IPS-20b (cell line): ENCODE data around the gene OR8K1.

Source experiments
- H3K27ac ChIP-seq: one replicate; pipeline ENCODE4 v1.5.1; 2013; ENCODE audit warnings: low read length
- H3K27me3 ChIP-seq: 2 replicates; pipeline ENCODE4 v1.6.1; 2013; ENCODE audit warnings: mild to moderate bottlenecking, low read length, inconsistent platforms; ENCODE audit not compliant: insufficient read depth
- H3K36me3 ChIP-seq: 2 replicates; pipeline ENCODE4 v1.6.1; 2013; ENCODE audit warnings: low read depth, mild to moderate bottlenecking, inconsistent platforms, low read length, moderate library complexity; ENCODE audit not compliant: insufficient read depth
- H3K4me1 ChIP-seq: 2 replicates; pipeline ENCODE4 v1.6.1; 2013; ENCODE audit warnings: mild to moderate bottlenecking, control low read depth, inconsistent platforms, low read length, moderate library complexity; ENCODE audit not compliant: insufficient read depth
- H3K4me3 ChIP-seq: 2 replicates; pipeline ENCODE4 v1.5.1; 2013; ENCODE audit warnings: mild to moderate bottlenecking, low read length, inconsistent platforms
- H3K9ac ChIP-seq: 2 replicates; pipeline ENCODE4 v1.6.1; 2013; ENCODE audit warnings: low read depth, mild to moderate bottlenecking, inconsistent platforms, low read length, moderate library complexity
- H3K9me3 ChIP-seq: 2 replicates; pipeline ENCODE4 v1.6.1; 2013; ENCODE audit warnings: mild to moderate bottlenecking, low read depth, low read length, inconsistent platforms; ENCODE audit not compliant: insufficient read depth

The OR8K1 gene

DNA sequence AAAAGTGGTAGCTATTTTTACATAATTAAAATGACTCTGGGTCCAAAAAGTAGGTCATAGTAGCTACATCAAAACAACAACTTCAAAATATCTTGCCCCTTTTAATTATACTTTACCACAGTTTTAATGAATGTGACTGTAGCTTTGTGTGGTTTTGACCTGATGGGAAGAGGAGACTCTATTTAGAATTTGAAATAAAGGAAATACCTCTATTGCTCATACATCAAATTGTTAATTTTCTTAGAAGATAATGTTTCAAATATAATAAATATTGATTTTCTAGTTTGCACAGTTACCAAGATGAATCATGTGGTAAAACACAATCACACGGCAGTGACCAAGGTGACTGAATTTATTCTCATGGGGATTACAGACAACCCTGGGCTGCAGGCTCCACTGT lies at the start of gene OR8K1:
Gene OR8K1, plus strand, starts transcription at position 301 of the 400 bp plus-strand sequence. Its CDS starts 0 bp downstream, at position 301.
- H3K9me3 ChIP-seq, result no peaks in the 10 kb centered on the region
- no peak within 1 kb of the TSS for H3K4me3 ChIP-seq
- H3K9ac ChIP-seq, result no peak within 1 kb of the TSS
- H3K27ac ChIP-seq, result no peak within 1 kb of the TSS
- H3K36me3 ChIP-seq, result no peaks in the 10 kb centered on the region
- no peaks in the 10 kb centered on the region for H3K27me3 ChIP-seq
- H3K4me1 ChIP-seq, result no peaks in the 10 kb centered on the region

GRCh38 chr11:56296898-56297297 lies 48.9 kb upstream of the OR8K1 start:
- Histone ChIP-seq H3K27me3 (no peaks in the 10 kb centered on the region), H3K9me3 (no peaks in the 10 kb centered on the region), H3K36me3 (no peaks in the 10 kb centered on the region), H3K9ac (no peak overlapping the region), H3K4me1 (no peaks in the 10 kb centered on the region), H3K4me3 (no peak overlapping the region), H3K27ac (no peak overlapping the region)

DNA sequence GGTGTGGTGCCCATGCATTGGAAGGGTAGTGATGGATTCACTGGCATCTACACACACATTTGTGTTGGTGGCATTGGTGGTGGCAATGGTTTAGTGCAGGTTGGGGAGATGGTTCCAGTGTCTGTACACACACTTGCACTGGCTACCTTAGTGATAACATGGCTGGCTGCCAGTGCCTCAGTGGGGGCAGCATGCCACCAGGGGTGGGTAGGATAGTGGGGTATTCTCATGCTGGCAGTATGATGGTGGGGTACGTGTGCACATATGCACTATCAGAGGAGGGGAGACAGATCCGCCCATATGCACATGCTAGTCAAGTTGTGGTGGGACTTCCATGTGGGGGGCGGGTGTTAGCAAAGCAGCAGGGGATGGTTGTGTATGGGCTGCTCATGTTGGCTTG lies 38.0 kb upstream of the OR8K1 start:
- H3K4me1 ChIP-seq, result no peaks in the 10 kb centered on the region
- H3K27ac ChIP-seq, result no peak overlapping the region
- H3K9ac ChIP-seq, result no peak overlapping the region
- H3K4me3 ChIP-seq, result no peak overlapping the region
- no peaks in the 10 kb centered on the region for H3K27me3 ChIP-seq
- 0 out of 2 replicates have a peak, but pooled peaks cover 3% of the 10 kb centered on the region for H3K9me3 ChIP-seq
- H3K36me3 ChIP-seq, result no peaks in the 10 kb centered on the region

DNA sequence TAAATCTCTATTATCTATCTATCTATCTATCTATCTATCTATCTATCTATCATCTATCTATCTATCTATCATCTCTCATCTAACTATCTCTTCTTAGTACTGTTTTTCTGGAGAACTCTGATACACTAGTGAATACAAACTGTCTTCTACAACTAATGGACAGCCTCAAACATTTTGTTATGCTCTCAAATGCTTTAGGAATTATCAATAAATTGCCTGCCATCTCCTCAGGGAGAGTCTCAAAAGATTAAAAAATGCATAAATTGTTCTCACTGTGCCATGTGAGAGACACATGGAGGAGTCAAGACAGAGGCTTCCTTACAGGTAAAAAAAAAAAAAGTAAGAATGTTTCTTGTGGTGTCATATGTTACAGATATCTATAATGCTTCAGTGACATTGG lies 31.0 kb upstream of the OR8K1 start, which contains the start of gene OR8K3:
Gene OR8K3, plus strand, starts transcription at position 301 of the 400 bp plus-strand sequence. CDS start 3,163 bp downstream, outside the sequence.
- Histone ChIP-seq H3K4me1 (no peaks in the 10 kb centered on the region), H3K27ac (no peak within 1 kb of the TSS), H3K9me3 (no peaks in the 10 kb centered on the region), H3K27me3 (no peaks in the 10 kb centered on the region), H3K9ac (no peak within 1 kb of the TSS), H3K36me3 (no peaks in the 10 kb centered on the region), H3K4me3 (no peak within 1 kb of the TSS)

DNA sequence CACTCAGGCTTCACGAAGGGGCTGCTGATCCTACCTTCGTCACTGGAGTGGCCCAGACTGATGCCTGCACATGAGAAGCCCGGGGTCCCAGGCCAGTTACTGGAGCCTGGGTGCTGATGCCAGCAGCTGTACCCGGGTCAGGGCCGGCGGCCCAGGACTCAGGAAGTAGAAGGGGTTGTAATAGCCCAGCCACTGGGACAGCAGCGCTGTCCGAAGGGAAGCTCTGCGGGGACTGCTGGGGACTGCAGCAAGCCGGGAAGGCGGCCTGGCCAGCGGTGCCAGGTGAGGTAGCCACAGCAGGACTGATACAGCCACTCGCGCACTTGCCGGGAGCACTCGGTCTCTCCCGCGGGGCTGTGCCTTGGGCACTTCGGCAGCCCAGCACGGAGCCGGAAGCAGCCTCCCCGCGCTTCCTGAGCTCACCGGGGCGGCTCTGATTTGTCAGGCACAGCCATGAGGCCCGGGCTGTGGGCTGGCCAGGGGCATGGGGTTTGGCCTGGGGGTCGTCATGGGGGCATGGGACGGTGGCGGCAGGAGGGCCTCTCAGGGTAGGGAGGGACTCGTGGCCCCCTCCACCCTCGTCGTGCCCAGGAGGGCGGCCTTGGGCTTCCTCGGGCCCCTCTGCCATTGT lies 13.9 kb upstream of the OR8K1 start:
- Histone ChIP-seq H3K27ac (no peak overlapping the region), H3K4me1 (no peaks in the 10 kb centered on the region), H3K36me3 (no peaks in the 10 kb centered on the region), H3K9me3 (peaks cover under 1% of the 10 kb centered on the region; the same call in 1 of the 2 replicates), H3K9ac (no peak overlapping the region), H3K4me3 (no peak overlapping the region), H3K27me3 (no peaks in the 10 kb centered on the region)

- H3K4me3 ChIP-seq, result no peak overlapping the region
- no peaks in the 10 kb centered on the region for H3K36me3 ChIP-seq
- peaks cover 8% of the 10 kb centered on the region; the same call in 1 of the 2 replicates for H3K4me1 ChIP-seq
- peaks cover 4% of the 10 kb centered on the region; the same call in 1 of the 2 replicates for H3K9me3 ChIP-seq
- H3K9ac ChIP-seq, result no peak overlapping the region
- H3K27me3 ChIP-seq, result no peaks in the 10 kb centered on the region
- H3K27ac ChIP-seq, result no peak overlapping the region
Observed at GRCh38 chr11:56333156-56333555, 12.7 kb upstream of the OR8K1 start.

- Histone ChIP-seq H3K4me3 (no peak overlapping the region), H3K36me3 (no peaks in the 10 kb centered on the region), H3K9me3 (peaks cover 4% of the 10 kb centered on the region; the same call in 1 of the 2 replicates), H3K9ac (no peak overlapping the region), H3K27me3 (no peaks in the 10 kb centered on the region), H3K27ac (no peak overlapping the region), H3K4me1 (peaks cover 8% of the 10 kb centered on the region; the same call in 1 of the 2 replicates)
Observed at GRCh38 chr11:56340289-56340688, 5.5 kb upstream of the OR8K1 start.

- Histone ChIP-seq H3K4me1 (no peaks in the 10 kb centered on the region), H3K27me3 (no peaks in the 10 kb centered on the region), H3K27ac (no peak within 1 kb of the TSS), H3K9me3 (no peaks in the 10 kb centered on the region), H3K9ac (no peak within 1 kb of the TSS), H3K36me3 (no peaks in the 10 kb centered on the region), H3K4me3 (no peak within 1 kb of the TSS)
Observed at GRCh38 chr11:56353991-56354390, 8.2 kb downstream of the OR8K1 start, which contains the start of gene OR8J1. Gene OR8J1, plus strand, starts transcription at chr11:56354291. Its CDS starts 5,956 bp downstream, at chr11:56360247.

- H3K27me3 ChIP-seq, result no peaks in the 10 kb centered on the region
- H3K27ac ChIP-seq, result no peak within 1 kb of the TSS
- H3K9ac ChIP-seq, result no peak within 1 kb of the TSS
- no peak within 1 kb of the TSS for H3K4me3 ChIP-seq
- no peaks in the 10 kb centered on the region for H3K36me3 ChIP-seq
- no peaks in the 10 kb centered on the region for H3K9me3 ChIP-seq
- no peaks in the 10 kb centered on the region for H3K4me1 ChIP-seq
Observed at GRCh38 chr11:56375324-56375723, 29.5 kb downstream of the OR8K1 start, which contains the start of gene OR8U1. Gene OR8U1, plus strand, starts transcription at chr11:56375624. Its CDS starts 0 bp downstream, at chr11:56375624.

DNA sequence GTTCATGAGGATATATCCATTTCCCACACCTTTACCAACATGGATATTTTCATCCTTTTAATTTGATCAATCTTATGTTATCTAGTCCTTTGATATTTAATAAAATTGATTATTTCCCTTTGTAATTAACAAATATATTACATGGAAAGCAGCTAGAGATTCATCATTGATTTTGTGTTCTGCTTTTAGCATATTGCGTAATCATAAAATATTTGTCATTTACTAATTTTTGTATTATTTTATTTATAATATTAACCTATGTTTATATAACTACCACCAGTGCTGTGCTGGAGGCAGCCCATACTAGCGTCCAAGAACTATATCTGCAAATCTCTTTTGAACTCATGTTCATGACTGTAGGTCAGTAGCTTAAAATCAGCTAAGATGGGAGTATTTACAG lies 34.3 kb downstream of the OR8K1 start:
- Histone ChIP-seq H3K36me3 (no peaks in the 10 kb centered on the region), H3K27ac (no peak overlapping the region), H3K4me3 (no peak overlapping the region), H3K4me1 (no peaks in the 10 kb centered on the region), H3K27me3 (no peaks in the 10 kb centered on the region), H3K9ac (no peak overlapping the region), H3K9me3 (no peaks in the 10 kb centered on the region)

GRCh38 chr11:56394381-56394780 lies 48.5 kb downstream of the OR8K1 start:
- no peak overlapping the region for H3K9ac ChIP-seq
- H3K27me3 ChIP-seq, result no peaks in the 10 kb centered on the region
- no peaks in the 10 kb centered on the region for H3K36me3 ChIP-seq
- H3K4me1 ChIP-seq, result no peaks in the 10 kb centered on the region
- no peaks in the 10 kb centered on the region for H3K9me3 ChIP-seq
- no peak overlapping the region for H3K4me3 ChIP-seq
- H3K27ac ChIP-seq, result no peak overlapping the region

- Histone ChIP-seq H3K4me3 (no peak overlapping the region), H3K4me1 (no peaks in the 10 kb centered on the region), H3K9me3 (no peaks in the 10 kb centered on the region), H3K36me3 (no peaks in the 10 kb centered on the region), H3K9ac (no peak overlapping the region), H3K27ac (no peak overlapping the region), H3K27me3 (no peaks in the 10 kb centered on the region)
Observed at GRCh38 chr11:56396047-56396446, 50.2 kb downstream of the OR8K1 start.
